ENCODE data around the gene NPTN. TPM values are rescaled to one million over a fixed set of nuclear protein-coding genes. Genes with fewer than 3 reads are reported as not detected.

The NPTN gene
- total and polyA plus RNA-seq, 2 of the 13 experiments (the other 11 are each of a cell fraction or from before 2014, with no cell fraction given) = 78.0 to 110 TPM

- no peak for TF ChIP-seq YEATS4 (CRISPR knock-in tag; IDR thresholded peaks at IDR 0.05; ENCODE audit: borderline replicate concordance)
- no peak for TF ChIP-seq ZNF891 (CRISPR knock-in tag; IDR thresholded peaks at IDR 0.05)
- TF ChIP-seq ZNF580 (CRISPR knock-in tag; IDR thresholded peaks at IDR 0.05; ENCODE audit: borderline replicate concordance, low read depth) = no peak
- no peak for TF ChIP-seq SMC3 (IDR thresholded peaks at IDR 0.05; ENCODE audit: low read length)
- TF ChIP-seq TFDP2 (CRISPR knock-in tag; IDR thresholded peaks at IDR 0.05) = no peak
Observed at GRCh38 chr15:73679180-73679579, 46.0 kb upstream of the NPTN start (continued).

GRCh38 chr15:73678498-73678897 is 45.3 kb upstream of the NPTN start:
- BruUV-seq (replicated peaks) = no TSS peak
- POLR2A ChIA-PET = no interaction called here

More at GRCh38 chr15:73678498-73678897, 45.3 kb upstream of the NPTN start:
- H4K20me1 ChIP-seq (ENCODE audit: insufficient read depth, low read length) = no peaks in the 10 kb centered on the region
- intact Hi-C loops (cut with micrococcal nuclease; ENCODE audit: unreplicated experiment) (no loop called here), in situ Hi-C loops (cut with HindIII; ENCODE audit: extremely low pct_ligation_motif_present, low pct_unique_long_range_greater_than_20kb) (no loop called here)
- H2AFZ ChIP-seq (ENCODE audit: low read length) = no peak overlapping the region
- 38% methylated on average over 3 of the region's 3 CpGs for WGBS (ENCODE audit: low lambda C conversion rate)
- H3K36me3 ChIP-seq (replicated peaks in 1 of 2; ENCODE audit: control insufficient read depth in 1 of 2, insufficient read depth in 2 of 2, low read length in 2 of 2) = no peaks in the 10 kb centered on the region
- no peaks in the 10 kb centered on the region for H3K79me2 ChIP-seq (ENCODE audit: insufficient read depth, low read length)
- DNase-seq (ENCODE audit: low spot score) (no peak), ATAC-seq (no peak), FAIRE-seq (no peak)
- CTCF ChIA-PET (ENCODE audit: low intra/inter-chr PET ratio, low total read pairs) = interaction anchor here (3.4 kb wide), 1 partner anchor 21 kb away, joined by 69 read pairs; no protein-coding TSS in a partner anchor
- H3K4me1 ChIP-seq (ENCODE audit: insufficient read depth, low read length) = peaks cover 17% of the 10 kb centered on the region
- H3K27ac ChIP-seq (ENCODE audit: extremely low read length, insufficient read depth, low read length) = no peak overlapping the region
- peaks cover 2 to 21% of the 10 kb centered on the region in 2 experiments; a peak in 2 of 5 replicates for H3K27me3 ChIP-seq (ENCODE audit: control insufficient read depth in 1 of 2, insufficient read depth in 2 of 2, low read length in 2 of 2)
- H3K9me3 ChIP-seq (ENCODE audit: low read length) = no peaks in the 10 kb centered on the region
- no peak for TF ChIP-seq HNF1A (IDR thresholded peaks at IDR 0.05; ENCODE audit: low read depth)
- no peak for TF ChIP-seq HNF1A (CRISPR knock-in tag; IDR thresholded peaks at IDR 0.05; ENCODE audit: borderline replicate concordance)
- TF ChIP-seq SSRP1 (CRISPR knock-in tag; IDR thresholded peaks at IDR 0.05) = no peak
- no peak for TF ChIP-seq ATF3 (CRISPR knock-in tag; IDR thresholded peaks at IDR 0.05)
- H3K4me2 ChIP-seq (ENCODE audit: low read depth, low read length) = no peak overlapping the region
- H3K9ac ChIP-seq (ENCODE audit: insufficient read depth, low read depth, low read length) = no peak overlapping the region
- no peak overlapping the region for H3K4me3 ChIP-seq (replicated peaks in 1 of 3; ENCODE audit: insufficient read depth in 1 of 3, low read depth in 2 of 3, low read length in 3 of 3)

Data from HepG2 (cell line).